Omental fat pad (tissue), 4 donors: Measurements from ENCODE around the gene MSH5. TPM values are rescaled to one million over a fixed set of nuclear protein-coding genes. Genes with fewer than 3 reads are reported as not detected.

Experiments
- ATAC-seq: fragments of 150-250 bp; one replicate; pipeline ENCODE4 v1.9.1; 2016; ENCODE audit warnings: mild to moderate bottlenecking, moderate library complexity; ENCODE audit not compliant: low FRiP score
- DNase-seq: peaks from one replicate; pipeline ENCODE4 v3.0.0-alpha.2; 2019; ENCODE audit warnings: low spot score
- CTCF ChIP-seq, 3 donors: fragments of 450-650 bp; IDR thresholded peaks; one replicate each; pipeline ENCODE4 v1.5.1; 2016 to 2017; ENCODE audit warnings: antibody characterized with exemption in 3 of 3, mild to moderate bottlenecking in 3 of 3, moderate library complexity in 2 of 3
- total RNA-seq, 4 donors: library from RNA; depleted of rRNA; stranded (reverse); fragments of >200 nt; gene quantifications; one replicate each; pipeline ENCODE4 v1.1.0, GENCODE V29; 2016

The MSH5 gene
- total RNA-seq, 4 donors from 2014 or later = 5.4 to 17.0 (median 7.3) TPM

- DNase-seq (no peak), ATAC-seq (no peak)
- TF ChIP-seq CTCF (IDR thresholded peaks at IDR 0.05) = no peak
Measured at GRCh38 chr6:31742894-31743293, 3.1 kb downstream of the MSH5 start.

DNA sequence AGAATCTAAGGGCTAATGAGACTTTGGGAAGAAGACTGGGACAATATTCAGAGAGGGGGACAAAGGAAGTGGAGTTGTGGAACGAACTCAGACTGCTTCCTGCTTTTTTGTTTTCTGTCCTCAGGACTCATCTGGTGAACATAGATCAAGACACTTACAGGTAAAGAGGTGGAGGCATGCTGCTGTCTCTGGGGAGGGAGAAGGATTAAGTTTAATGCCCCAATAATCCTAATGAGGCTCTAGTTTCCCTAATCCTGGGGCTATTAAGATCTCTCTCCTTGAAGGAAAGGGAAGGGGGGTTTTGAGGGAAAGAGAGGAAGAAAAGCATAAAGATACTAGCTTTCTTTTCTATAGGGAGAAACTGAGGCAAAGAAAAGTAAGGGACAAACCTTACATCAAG, 4.6 kb downstream of the MSH5 start:
- DNase-seq (no peak), ATAC-seq (no peak)
- no peak for TF ChIP-seq CTCF (IDR thresholded peaks at IDR 0.05)

GRCh38 chr6:31749301-31750036, 9.7 kb downstream of the MSH5 start:
- ATAC-seq (no peak), DNase-seq (no peak)
- no peak for TF ChIP-seq CTCF (IDR thresholded peaks at IDR 0.05)

GRCh38 chr6:31750411-31751022, 10.7 kb downstream of the MSH5 start:
- no peak for DNase-seq
- ATAC-seq = no peak
- TF ChIP-seq CTCF (IDR thresholded peaks at IDR 0.05) = no peak

GRCh38 chr6:31752739-31753319, 13.0 kb downstream of the MSH5 start:
- ATAC-seq (no peak), DNase-seq (no peak)
- no peak for TF ChIP-seq CTCF (IDR thresholded peaks at IDR 0.05)

DNA sequence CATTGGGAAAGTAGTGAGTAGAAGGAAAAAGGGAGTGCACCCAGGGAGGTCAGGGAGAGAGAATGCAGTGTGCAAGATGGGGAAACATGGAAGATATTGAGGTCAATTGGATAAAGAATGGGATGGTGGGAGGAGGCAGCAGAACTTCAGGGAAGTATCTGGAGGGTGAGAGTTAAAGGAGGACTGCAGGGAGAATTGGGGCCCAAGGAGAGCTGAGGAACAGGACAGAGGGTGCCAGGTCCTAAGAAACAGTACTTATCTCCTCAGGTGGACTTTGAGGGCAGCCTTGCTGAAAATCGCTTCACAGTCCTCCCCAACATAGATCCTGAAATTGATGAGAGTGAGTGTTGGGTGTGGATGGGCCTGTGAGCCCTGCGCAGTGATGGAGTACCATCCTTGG, 18.5 kb downstream of the MSH5 start:
- no peak for DNase-seq
- no peak for TF ChIP-seq CTCF (IDR thresholded peaks at IDR 0.05)
- no peak for ATAC-seq

DNA sequence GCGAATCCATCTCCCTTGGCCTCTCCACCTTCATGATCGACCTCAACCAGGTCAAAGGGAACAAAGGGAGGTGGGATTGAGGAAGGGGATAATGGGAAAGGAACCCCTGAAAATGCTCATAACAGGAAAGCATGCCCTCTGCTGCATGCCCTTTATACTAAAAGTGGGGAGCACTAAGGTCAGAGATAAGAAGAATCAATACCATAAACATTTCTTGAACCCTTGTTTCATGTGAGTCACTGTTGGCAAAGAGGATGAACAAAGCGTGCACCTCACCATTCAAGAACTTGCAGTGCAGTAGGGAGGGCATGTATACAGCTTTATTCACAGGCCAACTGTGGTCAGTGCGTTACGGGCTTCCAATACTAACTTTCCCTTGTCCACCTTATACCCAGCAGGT, 21.0 kb downstream of the MSH5 start:
- DNase-seq = no peak
- no peak for TF ChIP-seq CTCF (IDR thresholded peaks at IDR 0.05)
- ATAC-seq = no peak
